ENCODE data around the gene PLSCR2. TPM values are rescaled to one million over a fixed set of nuclear protein-coding genes. Genes with fewer than 3 reads are reported as not detected.
"Not testable (repeated sequence)": the region's sequence is repeated elsewhere in the genome, so short reads cannot be mapped to it uniquely, and the experiment has no call there.

Gene PLSCR2
- total RNA-seq, 6 experiments from 2014 or later: not detected

GRCh38 chr3:146485297-146485696 is 15.9 kb upstream of the PLSCR2 start:
- ATAC-seq: no peak
- H3K27me3 ChIP-seq: no peaks in the 10 kb centered on the region
- no peak for TF ChIP-seq POLR2A (IDR thresholded peaks at IDR 0.05)
- no peak for TF ChIP-seq CTCF (IDR thresholded peaks at IDR 0.05)
- no peaks in the 10 kb centered on the region for H3K4me1 ChIP-seq
- no peak for DNase-seq
- no peaks in the 10 kb centered on the region for H3K9me3 ChIP-seq
- H3K36me3 ChIP-seq: no peaks in the 10 kb centered on the region
- no peak overlapping the region for H3K4me3 ChIP-seq
- H3K27ac ChIP-seq: no peak overlapping the region
- intact Hi-C loops (cut with DNase I): no loop called here

GRCh38 chr3:146476094-146476740 is 6.9 kb upstream of the PLSCR2 start:
- Histone ChIP-seq H3K4me1 (no peaks in the 10 kb centered on the region), H3K27me3 (no peaks in the 10 kb centered on the region), H3K9me3 (no peaks in the 10 kb centered on the region), H3K4me3 (no peak overlapping the region), H3K27ac (no peak overlapping the region), H3K36me3 (no peaks in the 10 kb centered on the region)
- WGBS (ENCODE audit: insufficient coverage, low coverage, low lambda C conversion rate, missing lambda C conversion rate): 40% methylated on average over 2 of the region's 6 CpGs
- no peak for ATAC-seq
- TF ChIP-seq POLR2A (IDR thresholded peaks at IDR 0.05) (no peak), CTCF (IDR thresholded peaks at IDR 0.05) (no peak)
- intact Hi-C loops (cut with DNase I): no loop called here
- DNase-seq: no peak

DNA sequence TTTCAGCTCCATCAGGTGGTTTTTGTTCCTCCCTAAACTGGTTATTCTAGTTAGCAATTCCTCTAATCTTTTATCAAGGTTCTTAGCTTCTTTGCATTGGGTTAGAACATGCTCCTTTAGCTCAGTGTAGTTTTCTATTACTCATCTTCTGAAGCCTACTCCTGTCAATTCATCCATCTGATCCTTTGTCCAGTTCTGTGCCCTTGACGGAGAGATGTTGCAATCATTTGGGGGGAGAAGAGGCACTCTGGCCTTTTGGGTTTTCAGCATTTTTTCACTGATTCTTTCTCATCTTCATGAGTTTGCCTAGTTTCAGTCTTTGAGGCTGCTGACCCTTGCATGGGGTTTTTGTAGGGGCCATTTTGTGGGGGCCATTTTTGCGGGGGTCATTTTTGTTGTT is 5.6 kb upstream of the PLSCR2 start:
- H3K36me3 ChIP-seq; intact Hi-C loops (cut with DNase I); H3K27ac ChIP-seq: not testable (repeated sequence)

GRCh38 chr3:146473726-146474125 is 4.4 kb upstream of the PLSCR2 start:
- DNase-seq: no peak
- H3K36me3 ChIP-seq: no peaks in the 10 kb centered on the region
- TF ChIP-seq CTCF (IDR thresholded peaks at IDR 0.05): no peak
- TF ChIP-seq POLR2A (IDR thresholded peaks at IDR 0.05): no peak
- WGBS (ENCODE audit: insufficient coverage, low coverage, low lambda C conversion rate, missing lambda C conversion rate): 80% methylated on average over 2 of the region's 2 CpGs
- no peak for ATAC-seq
- H3K27ac ChIP-seq: no peak overlapping the region
- H3K4me3 ChIP-seq: no peak overlapping the region
- H3K4me1 ChIP-seq: no peaks in the 10 kb centered on the region
- intact Hi-C loops (cut with DNase I): no loop called here
- no peaks in the 10 kb centered on the region for H3K27me3 ChIP-seq
- no peaks in the 10 kb centered on the region for H3K9me3 ChIP-seq

More for the DNA sequence above, 5.6 kb upstream of the PLSCR2 start:
- DNase-seq, H3K4me3 ChIP-seq, ATAC-seq, H3K4me1 ChIP-seq, H3K27me3 ChIP-seq, H3K9me3 ChIP-seq: not testable (repeated sequence)
- WGBS (ENCODE audit: insufficient coverage, low coverage, low lambda C conversion rate, missing lambda C conversion rate): 69% methylated on average over 2 of the region's 2 CpGs

- intact Hi-C loops (cut with DNase I): no loop called here
- no peak overlapping the region for H3K4me3 ChIP-seq
- WGBS (ENCODE audit: insufficient coverage, low coverage, low lambda C conversion rate, missing lambda C conversion rate): 88% methylated on average over 1 of the region's 1 CpG
- DNase-seq (no peak), ATAC-seq (no peak)
- no peaks in the 10 kb centered on the region for H3K36me3 ChIP-seq
- H3K4me1 ChIP-seq: no peaks in the 10 kb centered on the region
- no peaks in the 10 kb centered on the region for H3K27me3 ChIP-seq
- no peak overlapping the region for H3K27ac ChIP-seq
- TF ChIP-seq POLR2A (IDR thresholded peaks at IDR 0.05): no peak
- TF ChIP-seq CTCF (IDR thresholded peaks at IDR 0.05): no peak
- no peaks in the 10 kb centered on the region for H3K9me3 ChIP-seq
Measured at GRCh38 chr3:146472611-146473010, 3.2 kb upstream of the PLSCR2 start.

Data from right lobe of liver (tissue), 6 donors.